Fibroblast of pulmonary artery (primary cell): Measurements from ENCODE around the gene CNIH3.

Experiments
- DNase-seq: peaks from one replicate; pipeline ENCODE4 v3.0.0-alpha.2; 2010; ENCODE audit warnings: low read depth
- H3K4me3 ChIP-seq: replicated peaks from 2 replicates; pipeline ENCODE4 v1.5.1; 2011; ENCODE audit warnings: low read depth, mild to moderate bottlenecking, control low read depth, low read length, moderate library complexity
- CTCF ChIP-seq: IDR thresholded peaks from 2 replicates; pipeline ENCODE4 v1.5.1; 2011; ENCODE audit warnings: mild to moderate bottlenecking, control low read depth, low read length, inconsistent platforms; ENCODE audit errors: missing control alignments

Gene CNIH3

GRCh38 chr1:224641030-224641429 is 24.9 kb downstream of the CNIH3 start:
- no peak for DNase-seq
- H3K4me3 ChIP-seq = no peak overlapping the region
- no peak for TF ChIP-seq CTCF

- DNase-seq = no peak
- H3K4me3 ChIP-seq = no peak overlapping the region
- TF ChIP-seq CTCF = no peak
Measured at GRCh38 chr1:224643653-224644052, 27.5 kb downstream of the CNIH3 start.

- peak; percentile 63 for DNase-seq
- H3K4me3 ChIP-seq = no peak overlapping the region
- TF ChIP-seq CTCF = peak; percentile 96
Measured at GRCh38 chr1:224644553-224645154, 28.5 kb downstream of the CNIH3 start.

DNA sequence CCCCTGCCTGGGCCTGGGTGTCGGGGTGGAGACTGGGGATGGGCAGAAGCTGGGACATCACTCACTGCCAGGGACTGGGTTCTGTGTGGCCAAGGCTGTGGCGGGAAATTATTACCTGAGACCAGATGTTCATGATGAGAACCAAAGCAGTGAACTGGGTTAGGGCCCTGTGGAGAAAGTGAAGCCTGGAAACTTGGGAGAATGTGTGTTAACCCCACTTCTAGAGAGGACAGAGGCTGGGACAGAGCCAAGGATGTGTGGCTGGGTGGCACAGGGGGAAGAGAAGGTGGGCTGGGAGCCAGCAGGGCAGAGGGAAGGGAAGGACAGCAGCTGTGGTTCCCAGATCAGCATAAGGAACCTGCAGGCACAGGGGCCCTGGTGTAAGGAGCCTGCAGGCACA is 31.3 kb downstream of the CNIH3 start:
- DNase-seq = no peak
- TF ChIP-seq CTCF = no peak
- H3K4me3 ChIP-seq = no peak overlapping the region

GRCh38 chr1:224650290-224650689 is 34.2 kb downstream of the CNIH3 start:
- no peak for DNase-seq
- TF ChIP-seq CTCF = no peak
- H3K4me3 ChIP-seq = no peak overlapping the region

DNA sequence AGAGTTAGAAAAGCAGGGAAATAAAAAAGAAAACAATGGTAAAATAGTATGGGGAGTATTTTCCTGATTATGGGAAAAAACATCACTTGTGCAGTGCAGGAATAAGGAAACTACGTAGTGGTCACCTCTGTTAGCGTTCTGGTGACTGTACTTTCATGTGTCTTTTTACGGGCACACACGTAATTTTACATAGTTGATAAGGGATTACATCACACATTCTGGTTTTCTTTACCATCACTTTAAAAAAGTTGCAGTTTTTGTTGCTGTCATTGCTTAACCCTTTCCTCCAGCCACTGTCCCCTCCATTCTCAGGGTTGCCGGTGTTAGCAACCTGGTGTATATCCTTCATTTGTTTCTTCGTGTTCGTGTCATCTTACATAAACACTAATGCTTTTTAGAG is 35.1 kb downstream of the CNIH3 start:
- TF ChIP-seq CTCF = no peak
- H3K4me3 ChIP-seq = no peak overlapping the region
- DNase-seq = peak; percentile 14

DNA sequence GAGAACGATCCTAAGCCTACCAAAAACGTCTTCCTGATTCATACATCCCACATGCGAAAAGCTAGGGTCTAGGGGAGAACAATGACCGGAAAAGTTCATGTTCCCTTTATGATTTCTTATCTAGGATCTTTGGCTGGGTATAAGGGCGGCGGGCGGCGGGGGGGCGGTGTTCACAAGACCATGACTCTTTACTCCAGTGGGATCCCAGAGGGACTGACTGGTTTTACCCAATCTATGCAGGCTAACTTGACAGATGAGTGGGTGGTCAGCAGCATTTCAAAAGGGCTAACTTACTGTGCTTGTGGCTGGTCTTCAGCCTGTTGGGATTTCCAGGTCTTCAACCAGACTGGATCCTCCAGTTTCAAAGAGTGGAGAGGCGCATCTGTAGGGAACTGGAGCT is 40.3 kb downstream of the CNIH3 start:
- no peak overlapping the region for H3K4me3 ChIP-seq
- DNase-seq = no peak
- no peak for TF ChIP-seq CTCF
